Measurements from ENCODE around the gene PPP1R1B.

Gene PPP1R1B

DNA sequence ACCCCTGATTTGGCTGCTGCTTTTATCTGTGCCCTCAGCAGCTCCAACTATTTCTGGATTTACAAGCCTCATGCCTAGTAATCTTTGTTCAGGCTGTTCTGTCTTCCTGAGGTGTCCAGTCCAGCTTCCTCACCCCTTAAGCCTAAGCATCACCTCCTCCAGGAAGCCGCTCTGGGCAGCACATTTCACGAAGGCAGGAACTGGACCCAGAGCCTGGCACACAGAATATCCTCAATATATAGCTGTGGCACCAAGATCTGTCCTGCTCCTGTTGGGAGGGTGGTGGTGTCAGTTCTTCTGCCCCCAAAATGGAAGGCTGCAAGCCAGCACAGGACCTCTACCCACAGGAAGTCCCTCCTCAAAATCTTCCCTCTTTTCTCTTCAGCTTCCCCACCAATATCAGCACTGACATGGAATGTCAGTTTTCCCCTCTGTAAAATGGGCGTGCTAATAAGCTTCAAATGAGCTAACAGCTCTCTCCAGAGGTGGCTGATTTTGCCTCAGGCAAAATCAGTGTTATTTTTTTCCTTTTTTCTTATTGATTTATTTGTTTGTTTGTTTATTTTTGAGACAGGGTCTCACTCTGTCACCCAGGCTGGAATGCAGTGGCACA, 12.1 kb upstream of the PPP1R1B start:
- H3K27ac ChIP-seq = no peak overlapping the region
- H3K4me3 ChIP-seq (ENCODE audit: low read depth, low read length) = no peak overlapping the region
- peaks cover 7% of the 10 kb centered on the region for H3K4me1 ChIP-seq
- no peaks in the 10 kb centered on the region for H3K79me2 ChIP-seq
- H3K36me3 ChIP-seq (ENCODE audit: control insufficient read depth, insufficient read depth, low read length) = no peaks in the 10 kb centered on the region
- TF ChIP-seq, protein P1, sequence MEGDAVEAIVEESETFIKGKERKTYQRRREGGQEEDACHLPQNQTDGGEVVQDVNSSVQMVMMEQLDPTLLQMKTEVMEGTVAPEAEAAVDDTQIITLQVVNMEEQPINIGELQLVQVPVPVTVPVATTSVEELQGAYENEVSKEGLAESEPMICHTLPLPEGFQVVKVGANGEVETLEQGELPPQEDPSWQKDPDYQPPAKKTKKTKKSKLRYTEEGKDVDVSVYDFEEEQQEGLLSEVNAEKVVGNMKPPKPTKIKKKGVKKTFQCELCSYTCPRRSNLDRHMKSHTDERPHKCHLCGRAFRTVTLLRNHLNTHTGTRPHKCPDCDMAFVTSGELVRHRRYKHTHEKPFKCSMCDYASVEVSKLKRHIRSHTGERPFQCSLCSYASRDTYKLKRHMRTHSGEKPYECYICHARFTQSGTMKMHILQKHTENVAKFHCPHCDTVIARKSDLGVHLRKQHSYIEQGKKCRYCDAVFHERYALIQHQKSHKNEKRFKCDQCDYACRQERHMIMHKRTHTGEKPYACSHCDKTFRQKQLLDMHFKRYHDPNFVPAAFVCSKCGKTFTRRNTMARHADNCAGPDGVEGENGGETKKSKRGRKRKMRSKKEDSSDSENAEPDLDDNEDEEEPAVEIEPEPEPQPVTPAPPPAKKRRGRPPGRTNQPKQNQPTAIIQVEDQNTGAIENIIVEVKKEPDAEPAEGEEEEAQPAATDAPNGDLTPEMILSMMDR (IDR thresholded peaks at IDR 0.05) = no peak
- H3K4me2 ChIP-seq (ENCODE audit: low read length) = no peak overlapping the region
- H3K9me3 ChIP-seq (ENCODE audit: control insufficient read depth, low read length) = no peaks in the 10 kb centered on the region
- H3K27me3 ChIP-seq (ENCODE audit: control insufficient read depth, insufficient read depth, low read length) = no peaks in the 10 kb centered on the region
- H3K9ac ChIP-seq = no peak overlapping the region
- H2AFZ ChIP-seq = no peak overlapping the region

DNA sequence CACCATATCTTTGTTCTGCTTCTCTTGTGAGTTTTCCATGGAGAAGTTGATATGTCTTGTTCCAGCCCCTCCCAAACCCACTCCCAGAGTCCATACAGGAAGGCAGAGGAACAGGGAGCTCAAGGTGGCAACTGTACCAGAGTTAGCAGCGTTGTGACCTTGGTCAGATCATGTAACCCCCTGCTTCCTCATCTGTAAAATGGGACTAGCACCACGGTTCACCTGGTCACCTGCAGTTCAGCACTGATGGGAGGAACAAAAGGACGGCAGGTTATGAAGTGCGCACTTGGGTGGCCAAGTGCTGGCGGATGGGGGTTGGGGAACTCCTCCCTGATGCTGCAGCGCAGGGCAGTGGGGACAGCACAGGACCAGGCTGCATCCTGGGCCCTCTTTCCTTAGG, 11.3 kb upstream of the PPP1R1B start:
- TF ChIP-seq, protein P1 (IDR thresholded peaks at IDR 0.05) = no peak
- no peak overlapping the region for H3K4me2 ChIP-seq (ENCODE audit: low read length)
- H3K9ac ChIP-seq = no peak overlapping the region
- no peaks in the 10 kb centered on the region for H3K9me3 ChIP-seq (ENCODE audit: control insufficient read depth, low read length)
- H3K4me3 ChIP-seq (ENCODE audit: low read depth, low read length) = no peak overlapping the region
- H3K79me2 ChIP-seq = no peaks in the 10 kb centered on the region
- no peaks in the 10 kb centered on the region for H3K27me3 ChIP-seq (ENCODE audit: control insufficient read depth, insufficient read depth, low read length)
- no peaks in the 10 kb centered on the region for H3K36me3 ChIP-seq (ENCODE audit: control insufficient read depth, insufficient read depth, low read length)
- H2AFZ ChIP-seq = no peak overlapping the region
- no peak overlapping the region for H3K27ac ChIP-seq
- peaks cover 7% of the 10 kb centered on the region for H3K4me1 ChIP-seq

DNA sequence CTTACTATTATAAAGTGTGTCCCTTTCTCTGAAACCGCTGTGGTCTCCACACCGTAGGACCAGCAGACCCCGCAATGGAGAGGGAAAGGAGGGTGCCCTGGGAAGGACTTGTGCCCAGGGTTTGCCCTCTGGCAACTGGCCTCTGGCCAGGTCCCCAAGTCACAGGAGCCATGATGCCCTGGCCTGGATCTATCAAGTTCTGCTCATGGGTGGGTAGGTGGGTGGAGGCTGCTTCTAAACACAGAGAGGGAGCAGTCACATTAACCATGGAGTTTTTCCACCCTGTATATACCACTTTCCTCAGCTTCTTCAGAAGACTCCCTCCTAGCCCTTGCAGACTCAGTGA, 9.7 kb upstream of the PPP1R1B start:
- H3K27ac ChIP-seq = no peak overlapping the region
- H3K4me3 ChIP-seq (ENCODE audit: low read depth, low read length) = peak overlapping the region; percentile 23
- H3K36me3 ChIP-seq (ENCODE audit: control insufficient read depth, insufficient read depth, low read length) = no peaks in the 10 kb centered on the region
- H2AFZ ChIP-seq = peak overlapping the region; percentile 45
- no peaks in the 10 kb centered on the region for H3K27me3 ChIP-seq (ENCODE audit: control insufficient read depth, insufficient read depth, low read length)
- H3K79me2 ChIP-seq = no peaks in the 10 kb centered on the region
- H3K9me3 ChIP-seq (ENCODE audit: control insufficient read depth, low read length) = no peaks in the 10 kb centered on the region
- peaks cover 7% of the 10 kb centered on the region for H3K4me1 ChIP-seq
- peak overlapping the region; percentile 65 for H3K4me2 ChIP-seq (ENCODE audit: low read length)
- TF ChIP-seq, protein P1 (IDR thresholded peaks at IDR 0.05) = no peak
- no peak overlapping the region for H3K9ac ChIP-seq

DNA sequence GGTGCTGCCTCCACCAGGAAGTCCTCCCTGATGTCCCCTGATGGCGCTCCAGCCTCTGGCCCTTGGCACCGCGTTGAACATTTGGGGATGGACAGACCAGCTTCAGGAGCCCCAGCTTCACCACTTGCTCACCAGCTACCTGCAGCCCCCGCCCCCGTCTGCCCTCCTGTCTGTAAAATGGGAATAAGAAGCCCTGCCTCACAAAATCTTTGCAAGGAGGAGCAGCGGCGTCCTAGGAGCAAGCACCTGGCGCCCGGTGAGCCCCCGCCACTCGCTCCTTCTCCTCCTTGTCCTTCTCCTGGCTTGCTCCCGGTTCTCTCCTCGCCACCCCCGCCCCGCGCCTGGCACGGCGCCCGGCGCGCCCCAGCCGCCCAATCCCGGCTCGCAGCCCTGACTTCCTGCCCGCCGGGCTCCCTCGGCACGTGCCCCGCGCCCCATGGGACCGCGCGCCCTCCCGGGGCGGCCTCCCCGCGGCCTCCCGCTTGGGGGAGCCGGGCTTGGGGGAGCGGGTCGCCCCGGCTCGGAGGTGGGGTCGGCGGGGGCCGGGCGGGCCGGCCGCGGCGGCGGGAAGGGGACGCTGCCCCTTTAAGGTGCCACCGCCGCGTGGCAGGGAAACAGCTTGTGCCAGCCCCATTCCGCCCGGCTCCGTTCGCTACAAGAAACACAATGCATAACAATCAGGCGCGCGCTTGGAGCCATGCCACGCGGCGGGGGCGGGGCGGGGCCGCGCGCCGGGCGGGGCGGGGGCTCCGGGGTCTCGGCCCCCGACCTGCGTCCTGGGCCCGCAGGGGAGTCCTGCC, 9.1 kb upstream of the PPP1R1B start:
- Histone ChIP-seq H3K9me3 (ENCODE audit: control insufficient read depth, low read length) (no peaks in the 10 kb centered on the region), H3K27me3 (ENCODE audit: control insufficient read depth, insufficient read depth, low read length) (no peaks in the 10 kb centered on the region), H3K79me2 (no peaks in the 10 kb centered on the region), H3K4me3 (ENCODE audit: low read depth, low read length) (peak overlapping the region; percentile 74), H3K9ac (no peak overlapping the region), H3K27ac (no peak overlapping the region), H3K4me1 (peaks cover 7% of the 10 kb centered on the region), H2AFZ (peak overlapping the region; percentile 45), H3K36me3 (ENCODE audit: control insufficient read depth, insufficient read depth, low read length) (no peaks in the 10 kb centered on the region), H3K4me2 (ENCODE audit: low read length) (peak overlapping the region; percentile 83)
- TF ChIP-seq, protein P1 (IDR thresholded peaks at IDR 0.05) = no peak

Measured in parathyroid adenoma (tissue), 2 donors.